Measurements from ENCODE around the gene SKIC8.

The SKIC8 gene

DNA sequence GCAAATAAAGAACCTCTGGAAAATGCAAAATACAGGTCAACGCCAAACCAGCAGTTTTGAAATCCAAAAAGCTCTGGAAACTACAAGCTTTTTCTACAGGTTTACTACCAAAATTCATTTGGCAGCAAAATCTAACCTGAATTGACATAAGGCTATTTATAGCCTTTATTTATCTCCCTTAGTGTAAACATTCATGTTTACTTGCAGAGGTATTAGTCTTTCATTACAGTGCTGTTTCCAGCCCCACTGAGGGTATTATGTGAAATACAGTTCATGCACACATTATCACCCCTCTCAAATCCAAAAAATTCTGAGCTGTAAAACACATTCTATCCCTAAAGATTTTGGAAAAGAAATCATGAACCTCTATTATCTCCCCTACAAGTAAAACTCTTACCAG lies 7.2 kb downstream of the SKIC8 start:
- DNase-seq (ENCODE audit: low read depth in 1 of 2, low spot score in 1 of 2), result no peak

DNA sequence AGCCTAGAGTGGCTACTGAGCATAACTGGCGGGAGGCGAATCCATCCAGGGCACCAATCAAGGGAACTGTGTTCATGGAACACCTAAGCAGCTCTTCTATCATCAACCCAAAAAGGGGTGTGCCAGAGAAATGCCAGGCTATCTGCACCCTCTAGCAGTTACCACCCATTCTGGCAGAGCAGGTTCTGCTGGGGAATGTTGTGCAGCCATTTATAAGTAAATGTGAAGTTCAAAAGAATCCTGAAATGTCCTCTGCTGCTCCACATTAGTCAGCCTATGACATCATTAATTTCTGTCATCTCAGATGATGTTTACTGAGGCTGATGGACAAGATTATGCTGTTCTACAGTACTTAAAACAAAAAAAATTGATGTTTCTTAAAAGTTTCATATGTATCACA lies 7.7 kb downstream of the SKIC8 start:
- DNase-seq (ENCODE audit: low read depth in 1 of 2, low spot score in 1 of 2), result no peak

DNA sequence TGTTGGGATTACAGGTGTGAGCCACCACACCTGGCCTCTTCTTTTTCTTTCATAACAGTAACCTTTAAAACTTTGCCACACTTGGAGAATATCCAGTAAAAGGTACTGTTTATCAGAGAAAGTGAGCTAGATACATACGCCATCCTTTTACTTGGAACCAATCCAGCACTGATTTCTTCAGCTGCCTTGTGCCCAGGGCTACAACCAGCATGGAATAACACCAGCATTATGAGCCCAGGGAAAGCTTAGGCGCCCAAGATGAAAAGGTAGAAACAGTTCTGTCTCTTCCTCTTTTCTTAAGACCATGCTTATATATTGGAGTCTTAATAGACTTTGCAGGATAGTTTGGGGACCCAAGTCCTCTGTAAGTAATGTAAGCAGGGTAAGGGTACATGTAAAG lies 8.4 kb downstream of the SKIC8 start:
- DNase-seq (ENCODE audit: low read depth in 1 of 2, low spot score in 1 of 2), result no peak

DNA sequence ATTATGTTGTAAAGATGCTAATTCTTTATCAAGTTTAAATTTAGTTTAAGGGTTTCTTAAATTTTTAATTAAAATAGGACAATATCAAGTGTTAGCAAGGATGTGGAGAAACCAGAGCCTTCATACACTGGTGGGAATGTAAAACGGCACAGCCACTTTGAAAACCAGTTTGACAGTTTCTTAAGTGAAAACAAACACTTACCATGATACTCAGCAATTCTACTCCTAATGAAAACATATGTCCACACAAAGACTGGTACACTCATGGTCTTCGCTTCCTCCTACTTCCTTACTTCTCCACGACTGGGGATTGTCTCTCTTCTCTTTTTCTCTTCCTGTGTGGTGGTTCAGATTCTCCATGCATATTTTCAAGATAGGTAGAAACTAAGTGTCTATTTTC lies 9.2 kb downstream of the SKIC8 start:
- no peak for DNase-seq (ENCODE audit: low read depth in 1 of 2, low spot score in 1 of 2)

GRCh38 chr15:78284758-78285157 lies 14.7 kb downstream of the SKIC8 start:
- DNase-seq (ENCODE audit: low read depth in 1 of 2, low spot score in 1 of 2), result no peak

GRCh38 chr15:78282324-78282723 lies 17.1 kb downstream of the SKIC8 start:
- no peak for DNase-seq (ENCODE audit: low read depth in 1 of 2, low spot score in 1 of 2)

DNA sequence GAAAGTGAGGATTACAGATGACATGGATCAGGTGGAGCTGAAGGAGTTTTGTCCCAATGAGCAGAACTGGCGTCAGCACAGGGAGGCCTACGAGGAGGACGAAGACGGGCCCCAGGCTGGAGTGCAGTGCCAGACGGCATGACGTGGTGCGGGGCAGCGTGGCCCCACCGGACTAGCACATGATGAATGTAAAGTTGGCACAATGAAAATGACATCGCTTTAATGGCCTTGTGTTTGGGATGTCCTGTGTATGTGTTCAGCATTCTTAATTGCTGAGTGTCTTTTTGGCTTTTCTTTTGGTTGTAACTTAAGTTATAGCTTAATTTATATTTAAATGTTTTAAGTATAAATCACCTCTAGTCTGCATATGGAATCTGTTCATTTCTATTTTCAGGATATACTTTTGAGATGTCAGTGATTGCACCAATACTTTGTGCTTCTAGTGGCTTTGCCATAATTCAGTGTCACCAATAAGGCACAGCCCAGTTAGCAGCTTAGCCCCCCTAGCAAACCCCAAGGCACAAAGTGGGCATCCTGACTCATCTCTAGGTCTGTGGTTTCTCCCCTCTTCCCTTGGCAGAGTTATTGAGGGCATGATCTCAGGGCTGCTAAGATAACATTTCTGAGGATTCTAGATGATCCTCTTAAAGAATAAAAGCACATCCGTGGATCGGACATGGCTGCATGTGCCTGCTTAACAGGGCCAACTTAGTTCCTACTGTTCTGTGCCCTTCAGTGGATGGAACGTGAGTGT lies 18.9 kb downstream of the SKIC8 start:
- no peak for DNase-seq (ENCODE audit: low read depth in 1 of 2, low spot score in 1 of 2)

- DNase-seq (ENCODE audit: low read depth in 1 of 2, low spot score in 1 of 2), result no peak
These were observed 23.1 kb downstream of the SKIC8 start for GRCh38 chr15:78276064-78276943.

GRCh38 chr15:78274994-78275393 lies 24.4 kb downstream of the SKIC8 start:
- no peak for DNase-seq (ENCODE audit: low read depth in 1 of 2, low spot score in 1 of 2)

GRCh38 chr15:78272776-78273175 lies 26.6 kb downstream of the SKIC8 start:
- DNase-seq (ENCODE audit: low read depth in 1 of 2, low spot score in 1 of 2), result no peak

DNA sequence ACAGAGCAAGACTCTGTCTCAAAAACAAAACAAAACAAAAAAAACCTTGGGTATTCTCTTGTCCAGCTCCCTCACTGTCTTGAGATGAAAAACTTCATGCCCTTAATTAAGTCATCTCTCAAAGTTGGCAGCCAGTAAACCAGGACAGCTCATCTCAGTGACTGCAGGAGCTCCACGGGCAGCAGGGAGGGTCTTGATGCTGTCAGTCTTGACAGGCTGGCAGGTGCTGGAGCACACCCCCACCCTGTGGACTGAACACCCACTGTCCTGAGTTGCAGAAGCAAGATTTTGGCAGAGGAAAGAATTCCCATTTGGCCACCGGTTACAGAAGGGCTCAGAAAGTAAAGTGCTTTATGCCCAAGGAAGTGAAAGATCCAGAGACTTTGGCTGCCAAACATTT lies 27.1 kb downstream of the SKIC8 start:
- DNase-seq (ENCODE audit: low read depth in 1 of 2, low spot score in 1 of 2), result no peak

- DNase-seq (ENCODE audit: low read depth in 1 of 2, low spot score in 1 of 2), result no peak
These were observed 32.6 kb downstream of the SKIC8 start for GRCh38 chr15:78266806-78267205.

DNA sequence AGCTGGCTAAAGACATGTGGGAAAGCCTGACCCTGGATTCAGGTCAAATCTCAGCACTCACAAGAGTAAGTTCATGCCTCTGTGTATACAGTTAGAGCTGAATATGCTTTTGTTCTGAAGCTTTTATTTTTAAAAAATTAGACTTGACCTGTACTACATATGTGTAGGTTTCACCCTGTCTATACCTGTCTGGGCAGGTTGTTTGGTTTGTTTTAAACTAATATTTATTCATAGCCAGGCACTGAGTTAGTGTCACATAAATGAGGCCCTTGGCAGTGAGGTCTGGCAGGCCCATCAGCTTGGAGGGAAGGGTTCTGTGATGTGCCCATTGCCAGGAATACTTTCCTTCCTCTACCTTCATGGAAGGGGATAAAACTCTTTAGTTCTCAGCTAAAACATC lies 33.2 kb downstream of the SKIC8 start:
- DNase-seq (ENCODE audit: low read depth in 1 of 2, low spot score in 1 of 2), result no peak

DNA sequence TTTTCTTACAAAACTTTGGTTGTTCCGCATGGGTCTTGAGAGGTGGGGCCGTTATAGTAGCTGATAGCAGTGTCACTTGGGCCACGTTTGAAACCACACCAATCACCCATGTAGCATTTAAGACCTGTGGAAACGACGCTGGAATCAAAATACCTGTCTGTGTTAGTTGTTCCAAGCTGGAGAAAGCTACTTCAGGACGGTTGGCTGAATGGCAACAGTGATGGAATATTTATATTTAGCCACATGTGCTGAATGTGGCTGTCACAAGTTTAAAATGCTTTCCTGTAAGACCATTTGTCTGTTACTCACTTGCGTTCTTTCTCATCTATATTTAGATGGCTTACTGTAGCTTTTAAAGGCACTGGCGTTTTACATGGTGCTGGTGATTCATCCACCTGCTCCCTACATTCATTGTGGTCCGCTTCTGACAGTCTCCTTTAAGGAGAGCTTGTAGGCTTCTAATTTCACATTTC lies 33.6 kb downstream of the SKIC8 start:
- no peak for DNase-seq (ENCODE audit: low read depth in 1 of 2, low spot score in 1 of 2)

DNA sequence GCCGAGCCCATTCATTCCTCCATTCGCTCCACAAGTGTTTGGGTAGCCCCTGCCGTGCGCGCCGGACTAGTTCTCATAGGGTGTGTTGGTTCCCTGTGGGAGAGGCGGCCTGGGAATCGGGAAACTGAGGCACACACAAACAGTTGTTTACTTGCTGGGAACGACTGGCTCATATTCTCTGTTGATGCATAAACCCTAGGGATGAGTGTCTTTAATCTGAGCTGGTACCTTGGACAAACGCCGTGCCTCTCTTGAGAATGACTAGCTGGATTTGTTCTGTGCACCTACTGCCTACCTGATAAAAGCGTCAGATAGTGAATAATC lies 34.3 kb downstream of the SKIC8 start:
- no peak for DNase-seq (ENCODE audit: low read depth in 1 of 2, low spot score in 1 of 2)

GRCh38 chr15:78264304-78265136 lies 34.9 kb downstream of the SKIC8 start, which contains the start of gene DNAJA4:
TSS of gene DNAJA4 (plus strand) at chr15:78264562. CDS start at chr15:78264764, 202 bp downstream.
- peak; percentile 32 to 41 for DNase-seq (ENCODE audit: low read depth in 1 of 2, low spot score in 1 of 2)

GRCh38 chr15:78263907-78264303 lies 35.5 kb downstream of the SKIC8 start:
- no peak for DNase-seq (ENCODE audit: low read depth in 1 of 2, low spot score in 1 of 2)

DNA sequence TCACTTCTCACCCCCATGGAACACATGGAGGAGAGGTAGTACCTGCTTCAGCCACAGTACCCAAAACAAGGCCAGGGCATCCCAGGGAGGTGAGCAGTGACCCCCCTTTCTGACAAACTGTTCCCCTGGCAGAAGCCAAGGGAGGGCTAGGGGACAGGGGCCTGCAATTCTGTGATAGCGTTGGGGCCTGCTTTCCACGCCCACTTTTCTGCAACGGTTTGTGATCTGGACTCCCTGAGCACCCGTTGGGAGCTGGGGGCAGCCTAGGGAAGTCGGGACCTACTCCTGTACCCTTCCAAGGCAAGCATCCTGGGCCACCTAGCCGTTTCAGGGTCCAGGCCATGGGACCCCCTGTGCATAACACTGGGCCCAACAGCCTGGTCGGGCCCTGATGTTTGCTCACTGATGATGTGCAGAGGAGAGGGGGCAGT lies 36.0 kb downstream of the SKIC8 start:
- no peak for DNase-seq (ENCODE audit: low read depth in 1 of 2, low spot score in 1 of 2)

DNA sequence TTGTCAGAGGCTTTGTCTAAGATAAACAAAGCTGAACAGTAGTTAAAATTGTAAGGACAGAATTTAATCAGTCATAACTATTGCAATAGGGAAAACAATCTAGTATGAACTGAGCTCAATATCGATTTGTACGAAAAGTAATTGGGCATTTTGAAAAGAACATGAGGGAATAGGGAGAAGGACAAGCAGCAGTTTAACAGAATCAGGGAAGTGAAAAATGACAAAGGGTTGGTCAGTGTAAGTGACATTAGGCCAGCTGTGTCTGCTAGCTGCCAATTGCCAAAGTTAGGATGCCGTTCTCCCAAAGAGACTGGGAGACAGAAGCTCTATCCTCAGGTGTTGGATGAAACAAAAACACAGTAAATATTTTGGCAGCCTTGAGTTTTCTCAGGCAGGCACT lies 38.3 kb downstream of the SKIC8 start:
- DNase-seq (ENCODE audit: low read depth in 1 of 2, low spot score in 1 of 2), result no peak

DNA sequence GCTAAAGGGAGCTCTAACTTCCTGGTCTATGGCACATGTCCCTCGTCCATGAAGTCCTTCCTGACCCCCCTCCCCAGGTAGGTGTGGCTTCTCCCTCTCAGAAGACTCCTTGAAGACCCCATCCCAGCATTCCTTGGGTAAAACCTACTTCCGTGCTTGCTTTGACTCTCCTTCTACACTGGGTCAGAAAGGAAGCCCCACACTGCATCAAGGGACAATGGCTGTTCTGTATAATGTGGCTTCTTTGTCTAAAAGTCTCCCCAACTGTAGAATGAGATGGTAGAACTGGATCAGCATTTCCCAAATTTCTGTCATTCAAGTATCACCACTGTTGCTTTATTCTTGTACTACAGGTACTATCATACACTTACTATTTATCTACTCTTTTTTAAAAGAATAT lies 38.9 kb downstream of the SKIC8 start:
- no peak for DNase-seq (ENCODE audit: low read depth in 1 of 2, low spot score in 1 of 2)

DNA sequence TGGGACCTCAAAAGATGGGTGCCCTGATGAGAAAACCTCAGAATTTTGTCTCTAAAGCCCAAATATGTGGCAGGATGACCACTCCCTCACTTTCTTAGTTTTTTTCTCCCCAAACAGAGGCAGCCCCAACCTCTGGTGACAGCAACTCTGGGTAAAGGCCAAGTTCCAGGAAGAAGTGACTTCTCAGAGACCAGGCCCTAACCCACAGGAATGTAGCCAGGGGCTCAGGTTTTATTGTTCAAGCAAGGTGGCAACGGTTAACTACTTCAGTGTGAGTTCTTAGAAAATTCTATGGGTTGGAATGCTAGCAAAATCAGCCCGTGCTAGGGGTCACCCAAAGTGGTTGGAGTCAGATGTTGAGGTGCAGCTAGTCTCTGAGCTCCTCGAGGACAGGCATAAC lies 40.2 kb downstream of the SKIC8 start:
- no peak for DNase-seq (ENCODE audit: low read depth in 1 of 2, low spot score in 1 of 2)
